ENCODE data around the gene AGXT. TPM values are rescaled to one million over a fixed set of nuclear protein-coding genes. Genes with fewer than 3 reads are reported as not detected.

AGXT gene
- total RNA-seq, 1 donor from 2014 or later = not detected

- Mint-ChIP-seq H3K27ac (ENCODE audit: unreplicated experiment) (no peak overlapping the region), H3K36me3 (ENCODE audit: low read depth) (no peaks in the 10 kb centered on the region), H3K4me1 (no peaks in the 10 kb centered on the region), H3K27me3 (ENCODE audit: low read depth) (no peaks in the 10 kb centered on the region), H3K9me3 (no peaks in the 10 kb centered on the region), H3K4me3 (no peak overlapping the region)
- no peak for TF ChIP-seq CTCF (conservative IDR thresholded peaks at IDR 0.05)
- no peak for DNase-seq (ENCODE audit: low read depth, low spot score)
These were observed 3.9 kb downstream of the AGXT start for GRCh38 chr2:240872317-240873097.

- Mint-ChIP-seq H3K27ac (ENCODE audit: unreplicated experiment) (no peak overlapping the region), H3K36me3 (ENCODE audit: low read depth) (no peaks in the 10 kb centered on the region), H3K4me1 (no peaks in the 10 kb centered on the region), H3K27me3 (ENCODE audit: low read depth) (no peaks in the 10 kb centered on the region), H3K4me3 (no peak overlapping the region), H3K9me3 (no peaks in the 10 kb centered on the region)
- no peak for DNase-seq (ENCODE audit: low read depth, low spot score)
- no peak for TF ChIP-seq CTCF (conservative IDR thresholded peaks at IDR 0.05)
These were observed 4.6 kb downstream of the AGXT start for GRCh38 chr2:240873098-240873788.

- DNase-seq (ENCODE audit: low read depth, low spot score) = no peak
- no peak for TF ChIP-seq CTCF (conservative IDR thresholded peaks at IDR 0.05)
- H3K4me1 Mint-ChIP-seq = no peaks in the 10 kb centered on the region
- H3K9me3 Mint-ChIP-seq = no peaks in the 10 kb centered on the region
- no peak overlapping the region for H3K27ac Mint-ChIP-seq (ENCODE audit: unreplicated experiment)
- no peak overlapping the region for H3K4me3 Mint-ChIP-seq
- H3K36me3 Mint-ChIP-seq (ENCODE audit: low read depth) = no peaks in the 10 kb centered on the region
- H3K27me3 Mint-ChIP-seq (ENCODE audit: low read depth) = no peaks in the 10 kb centered on the region
These were observed 5.4 kb downstream of the AGXT start for GRCh38 chr2:240873805-240874714.

GRCh38 chr2:240874715-240875227 lies 6.1 kb downstream of the AGXT start:
- Mint-ChIP-seq H3K27me3 (ENCODE audit: low read depth) (no peaks in the 10 kb centered on the region), H3K4me3 (no peak overlapping the region)
- no peak for DNase-seq (ENCODE audit: low read depth, low spot score)

More at GRCh38 chr2:240874715-240875227, 6.1 kb downstream of the AGXT start:
- Mint-ChIP-seq H3K36me3 (ENCODE audit: low read depth) (no peaks in the 10 kb centered on the region), H3K9me3 (no peaks in the 10 kb centered on the region), H3K27ac (ENCODE audit: unreplicated experiment) (no peak overlapping the region), H3K4me1 (no peaks in the 10 kb centered on the region)
- no peak for TF ChIP-seq CTCF (conservative IDR thresholded peaks at IDR 0.05)

Data from neural crest cell (in vitro differentiated cells).